Thoracic aorta (tissue), 2 donors: ENCODE data around the gene CDKN2AIPNL. TPM values are rescaled to one million over a fixed set of nuclear protein-coding genes. Genes with fewer than 3 reads are reported as not detected.

Source experiments
- ATAC-seq: fragments of 150-250 bp; one replicate; pipeline ENCODE4 v1.8.0; 2017; ENCODE audit warnings: low read depth; ENCODE audit not compliant: insufficient number of reproducible peaks, low FRiP score
- DNase-seq: peaks from one replicate; pipeline ENCODE4 v3.0.0-alpha.2; 2020; ENCODE audit warnings: low spot score
- H3K27ac ChIP-seq, 2 donors: fragments of 200-600 bp; sonication (generic); 1 replicate in 1 of 2; 2 replicates in 1 of 2; pipeline ENCODE4 v1.5.1; 2016; ENCODE audit warnings: mild to moderate bottlenecking in 2 of 2, moderate library complexity in 2 of 2
- H3K27me3 ChIP-seq: fragments of 200-600 bp; sonication (generic); replicated peaks from 2 replicates; pipeline ENCODE4 v1.6.0; 2016; ENCODE audit warnings: mild to moderate bottlenecking; ENCODE audit not compliant: insufficient read depth
- H3K36me3 ChIP-seq: fragments of 200-600 bp; sonication (generic); one replicate; pipeline ENCODE4 v1.5.1; 2016
- H3K4me1 ChIP-seq, 2 donors: fragments of 200-600 bp; sonication (generic); 1 replicate in 1 of 2; 2 replicates in 1 of 2; pipeline versions ENCODE4 v1.5.1 to v1.6.0; 2016; ENCODE audit warnings: low read depth in 2 of 2, mild to moderate bottlenecking in 1 of 2; ENCODE audit not compliant: control insufficient read depth in 1 of 2
- H3K4me3 ChIP-seq: fragments of 200-600 bp; sonication (generic); 2 replicates; pipeline ENCODE4 v1.5.1; 2016; ENCODE audit warnings: mild to moderate bottlenecking
- H3K9me3 ChIP-seq: fragments of 200-600 bp; sonication (generic); 2 replicates; pipeline ENCODE4 v1.5.1; 2016
- CTCF ChIP-seq: fragments of 200-600 bp; sonication (generic); IDR thresholded peaks from one replicate; pipeline ENCODE4 v1.5.1; 2019; ENCODE audit warnings: antibody characterized with exemption
- total RNA-seq, 2 donors: library from RNA; depleted of rRNA; stranded (reverse); fragments of >200 nt; gene quantifications; one replicate each; pipeline versions ENCODE4 v1.1.0 to v1.2.3, GENCODE V29; 2016

The CDKN2AIPNL gene
- total RNA-seq, 2 donors from 2014 or later = 5.1 to 15.8 TPM

- Histone ChIP-seq H3K27me3 (no peaks in the 10 kb centered on the region), H3K4me1 (peaks cover 0 to 11% of the 10 kb centered on the region in 2 donors), H3K9me3 (no peaks in the 10 kb centered on the region), H3K27ac (no peak overlapping the region), H3K36me3 (no peaks in the 10 kb centered on the region), H3K4me3 (no peak overlapping the region)
- ATAC-seq = no peak
- no peak for TF ChIP-seq CTCF
- DNase-seq = no peak
Observed at GRCh38 chr5:134457801-134458200, 46.1 kb upstream of the CDKN2AIPNL start.

GRCh38 chr5:134456825-134457224, 45.1 kb upstream of the CDKN2AIPNL start:
- H3K27me3 ChIP-seq = no peaks in the 10 kb centered on the region
- DNase-seq = no peak
- no peak overlapping the region for H3K27ac ChIP-seq
- TF ChIP-seq CTCF = no peak
- ATAC-seq = no peak
- no peak overlapping the region for H3K4me3 ChIP-seq
- H3K4me1 ChIP-seq = peaks cover 0 to 15% of the 10 kb centered on the region in 2 donors
- no peaks in the 10 kb centered on the region for H3K36me3 ChIP-seq
- H3K9me3 ChIP-seq = no peaks in the 10 kb centered on the region

- H3K27me3 ChIP-seq = no peaks in the 10 kb centered on the region
- no peak for TF ChIP-seq CTCF
- H3K9me3 ChIP-seq = no peaks in the 10 kb centered on the region
- no peak for DNase-seq
- H3K27ac ChIP-seq = no peak overlapping the region
- H3K36me3 ChIP-seq = no peaks in the 10 kb centered on the region
- H3K4me1 ChIP-seq = peaks cover 0 to 17% of the 10 kb centered on the region in 2 donors
- H3K4me3 ChIP-seq = no peak overlapping the region
- no peak for ATAC-seq
Observed at GRCh38 chr5:134455466-134455865, 43.8 kb upstream of the CDKN2AIPNL start.

- no peak for TF ChIP-seq CTCF
- no peaks in the 10 kb centered on the region for H3K9me3 ChIP-seq
- no peak overlapping the region for H3K27ac ChIP-seq
- no peaks in the 10 kb centered on the region for H3K36me3 ChIP-seq
- H3K27me3 ChIP-seq = no peaks in the 10 kb centered on the region
- no peak for DNase-seq
- no peak for ATAC-seq
- peaks cover 0 to 11% of the 10 kb centered on the region in 2 donors for H3K4me1 ChIP-seq
- no peak overlapping the region for H3K4me3 ChIP-seq
Observed at GRCh38 chr5:134453016-134453415, 41.3 kb upstream of the CDKN2AIPNL start.

GRCh38 chr5:134451936-134452505, 40.3 kb upstream of the CDKN2AIPNL start:
- no peaks in the 10 kb centered on the region for H3K36me3 ChIP-seq
- H3K9me3 ChIP-seq = no peaks in the 10 kb centered on the region
- ATAC-seq (no peak), DNase-seq (no peak)
- no peak for TF ChIP-seq CTCF
- peaks cover 0 to 6% of the 10 kb centered on the region in 2 donors for H3K4me1 ChIP-seq
- H3K4me3 ChIP-seq = no peak overlapping the region
- no peak overlapping the region for H3K27ac ChIP-seq
- H3K27me3 ChIP-seq = no peaks in the 10 kb centered on the region
